Measurements from ENCODE around the gene RPL31. TPM values are rescaled to one million over a fixed set of nuclear protein-coding genes. Genes with fewer than 3 reads are reported as not detected.

RPL31 gene
- total and polyA plus RNA-seq, 9 of the 15 experiments (the other 6 are each of a cell fraction or from before 2014, with no cell fraction given) = 1,176 to 6,037 (median 2,997) TPM

DNA sequence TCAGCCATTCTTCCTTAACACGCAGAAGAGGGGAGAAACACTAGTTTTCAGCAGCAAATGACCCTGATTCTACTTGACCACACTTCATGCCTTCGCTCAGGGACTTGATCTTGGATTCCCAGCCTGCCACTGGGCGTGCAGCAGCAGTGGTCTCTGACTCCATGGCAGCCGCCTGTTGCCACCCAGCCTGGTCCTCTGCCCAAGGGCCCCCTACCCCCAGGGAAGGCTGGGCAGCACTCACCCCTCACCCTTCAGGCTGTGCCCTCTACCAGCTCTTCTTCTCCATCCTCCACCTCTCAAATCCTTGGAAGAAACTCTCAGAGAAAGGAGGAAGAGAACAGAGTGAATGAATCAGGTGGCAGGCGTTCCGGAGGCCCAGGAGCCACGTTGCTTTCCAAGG lies 32.1 kb upstream of the RPL31 start:
- Histone ChIP-seq H3K9me3 (replicated peaks; ENCODE audit: control insufficient read depth, insufficient read depth, low read depth, low read length) (no peaks in the 10 kb centered on the region), H3K9me1 (ENCODE audit: control insufficient read depth, insufficient read depth, low read length) (peaks cover 5% of the 10 kb centered on the region), H3K27ac (ENCODE audit: extremely low read depth, low read depth, low read length) (no peak overlapping the region), H3K36me3 (ENCODE audit: control insufficient read depth, insufficient read depth, low read length) (no peaks in the 10 kb centered on the region), H3K4me2 (ENCODE audit: insufficient read depth, low read length) (no peak overlapping the region), H3K27me3 (ENCODE audit: control insufficient read depth in 2 of 2, insufficient read depth in 2 of 2, low read length in 2 of 2) (peaks cover 58 to 81% of the 10 kb centered on the region in 2 experiments), H3K9ac (ENCODE audit: insufficient read depth in 1 of 2, low read depth in 2 of 2, low read length in 2 of 2) (no peak overlapping the region), H4K20me1 (replicated peaks; ENCODE audit: control insufficient read depth, insufficient read depth, low read length) (0 out of 2 replicates have a peak, but pooled peaks cover 4% of the 10 kb centered on the region), H3K4me3 (no peak overlapping the region), H3K4me1 (replicated peaks in 1 of 2; ENCODE audit: control insufficient read depth in 2 of 2, insufficient read depth in 2 of 2, low read length in 2 of 2) (peaks cover 0 to 3% of the 10 kb centered on the region in 2 experiments; a peak in 1 of 5 replicates), H3K79me2 (ENCODE audit: control insufficient read depth, insufficient read depth, low read length) (no peaks in the 10 kb centered on the region), H2AFZ (ENCODE audit: low read depth, low read length) (no peak overlapping the region)
- ATAC-seq (no peak), DNase-seq (ENCODE audit: extremely low read depth in 1 of 4, low spot score in 3 of 4) (no peak), FAIRE-seq (no peak)
- TF ChIP-seq, protein P1, sequence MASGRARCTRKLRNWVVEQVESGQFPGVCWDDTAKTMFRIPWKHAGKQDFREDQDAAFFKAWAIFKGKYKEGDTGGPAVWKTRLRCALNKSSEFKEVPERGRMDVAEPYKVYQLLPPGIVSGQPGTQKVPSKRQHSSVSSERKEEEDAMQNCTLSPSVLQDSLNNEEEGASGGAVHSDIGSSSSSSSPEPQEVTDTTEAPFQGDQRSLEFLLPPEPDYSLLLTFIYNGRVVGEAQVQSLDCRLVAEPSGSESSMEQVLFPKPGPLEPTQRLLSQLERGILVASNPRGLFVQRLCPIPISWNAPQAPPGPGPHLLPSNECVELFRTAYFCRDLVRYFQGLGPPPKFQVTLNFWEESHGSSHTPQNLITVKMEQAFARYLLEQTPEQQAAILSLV (tag; IDR thresholded peaks at IDR 0.05) = no peak
- TF ChIP-seq DEAF1 (CRISPR knock-in tag; IDR thresholded peaks at IDR 0.05) (no peak), CSDE1 (IDR thresholded peaks at IDR 0.05) (no peak), BRF1 (IDR thresholded peaks at IDR 0.05; ENCODE audit: borderline replicate concordance, extremely low read depth, insufficient read length) (no peak)
- TF ChIP-seq, protein P2, sequence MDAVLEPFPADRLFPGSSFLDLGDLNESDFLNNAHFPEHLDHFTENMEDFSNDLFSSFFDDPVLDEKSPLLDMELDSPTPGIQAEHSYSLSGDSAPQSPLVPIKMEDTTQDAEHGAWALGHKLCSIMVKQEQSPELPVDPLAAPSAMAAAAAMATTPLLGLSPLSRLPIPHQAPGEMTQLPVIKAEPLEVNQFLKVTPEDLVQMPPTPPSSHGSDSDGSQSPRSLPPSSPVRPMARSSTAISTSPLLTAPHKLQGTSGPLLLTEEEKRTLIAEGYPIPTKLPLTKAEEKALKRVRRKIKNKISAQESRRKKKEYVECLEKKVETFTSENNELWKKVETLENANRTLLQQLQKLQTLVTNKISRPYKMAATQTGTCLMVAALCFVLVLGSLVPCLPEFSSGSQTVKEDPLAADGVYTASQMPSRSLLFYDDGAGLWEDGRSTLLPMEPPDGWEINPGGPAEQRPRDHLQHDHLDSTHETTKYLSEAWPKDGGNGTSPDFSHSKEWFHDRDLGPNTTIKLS (IDR thresholded peaks at IDR 0.05; ENCODE audit: borderline replicate concordance, low read depth) = no peak
- TF ChIP-seq, protein P3, sequence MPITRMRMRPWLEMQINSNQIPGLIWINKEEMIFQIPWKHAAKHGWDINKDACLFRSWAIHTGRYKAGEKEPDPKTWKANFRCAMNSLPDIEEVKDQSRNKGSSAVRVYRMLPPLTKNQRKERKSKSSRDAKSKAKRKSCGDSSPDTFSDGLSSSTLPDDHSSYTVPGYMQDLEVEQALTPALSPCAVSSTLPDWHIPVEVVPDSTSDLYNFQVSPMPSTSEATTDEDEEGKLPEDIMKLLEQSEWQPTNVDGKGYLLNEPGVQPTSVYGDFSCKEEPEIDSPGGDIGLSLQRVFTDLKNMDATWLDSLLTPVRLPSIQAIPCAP (CRISPR knock-in tag; IDR thresholded peaks at IDR 0.05; ENCODE audit: borderline replicate concordance) = no peak
- TF ChIP-seq, protein P4, sequence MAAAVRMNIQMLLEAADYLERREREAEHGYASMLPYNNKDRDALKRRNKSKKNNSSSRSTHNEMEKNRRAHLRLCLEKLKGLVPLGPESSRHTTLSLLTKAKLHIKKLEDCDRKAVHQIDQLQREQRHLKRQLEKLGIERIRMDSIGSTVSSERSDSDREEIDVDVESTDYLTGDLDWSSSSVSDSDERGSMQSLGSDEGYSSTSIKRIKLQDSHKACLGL (CRISPR knock-in tag; IDR thresholded peaks at IDR 0.05; ENCODE audit: borderline replicate concordance, poor library complexity, severe bottlenecking) = no peak
- in situ Hi-C loops (cut with MboI) = no loop called here
- ChIA-PET CTCF (ENCODE audit: low intra/inter-chr PET ratio) (interaction anchor here (0.6 kb wide), 1 partner anchor 10 kb away, joined by 3 read pairs; no protein-coding TSS in a partner anchor), POLR2A (interaction anchor here (0.8 kb wide), 1 partner anchor 32 kb away, joined by 3 read pairs; the partner anchor contains the start of gene RPL31)
- WGBS (ENCODE audit: insufficient coverage, low coverage, missing lambda C conversion rate) = 0% methylated on average over 7 of the region's 7 CpGs
- intact Hi-C loops (cut with micrococcal nuclease) = no loop called here
- no TSS peak for BruUV-seq (replicated peaks)
